ENCODE results near the gene SFXN5.

Gene SFXN5

GRCh38 chr2:73036766-73037165 lies 34.7 kb downstream of the SFXN5 start:
- no peak for TF ChIP-seq CTCF (IDR thresholded peaks at IDR 0.05; ENCODE audit: insufficient read depth, low read depth, low read length, missing control alignments)
- no peak overlapping the region for H3K4me3 ChIP-seq (ENCODE audit: low read depth, low read length)
- DNase-seq (ENCODE audit: low read depth): no peak

- TF ChIP-seq CTCF (IDR thresholded peaks at IDR 0.05; ENCODE audit: insufficient read depth, low read depth, low read length, missing control alignments): no peak
- H3K4me3 ChIP-seq (ENCODE audit: low read depth, low read length): no peak overlapping the region
- DNase-seq (ENCODE audit: low read depth): no peak
Observed at GRCh38 chr2:73035899-73036711, 35.4 kb downstream of the SFXN5 start.

- H3K4me3 ChIP-seq (ENCODE audit: low read depth, low read length): no peak overlapping the region
- no peak for DNase-seq (ENCODE audit: low read depth)
- TF ChIP-seq CTCF (IDR thresholded peaks at IDR 0.05; ENCODE audit: insufficient read depth, low read depth, low read length, missing control alignments): no peak
Observed at GRCh38 chr2:73034661-73035375, 36.7 kb downstream of the SFXN5 start.

- TF ChIP-seq CTCF (IDR thresholded peaks at IDR 0.05; ENCODE audit: insufficient read depth, low read depth, low read length, missing control alignments): no peak
- no peak overlapping the region for H3K4me3 ChIP-seq (ENCODE audit: low read depth, low read length)
- DNase-seq (ENCODE audit: low read depth): no peak
Observed at GRCh38 chr2:73033766-73034381, 37.6 kb downstream of the SFXN5 start.

- H3K4me3 ChIP-seq (ENCODE audit: low read depth, low read length): no peak overlapping the region
- TF ChIP-seq CTCF (IDR thresholded peaks at IDR 0.05; ENCODE audit: insufficient read depth, low read depth, low read length, missing control alignments): no peak
- no peak for DNase-seq (ENCODE audit: low read depth)
Observed at GRCh38 chr2:73033142-73033765, 38.3 kb downstream of the SFXN5 start.

- no peak for TF ChIP-seq CTCF (IDR thresholded peaks at IDR 0.05; ENCODE audit: insufficient read depth, low read depth, low read length, missing control alignments)
- H3K4me3 ChIP-seq (ENCODE audit: low read depth, low read length): no peak overlapping the region
- DNase-seq (ENCODE audit: low read depth): no peak
Observed at GRCh38 chr2:73032702-73033097, 38.8 kb downstream of the SFXN5 start.

Data from GM12865 (cell line).